A549 treated with RU486 at 1 μM for 4 hours (cell line): Measurements from ENCODE around the gene CYP4F12. TPM values are rescaled to one million over a fixed set of nuclear protein-coding genes. Genes with fewer than 3 reads are reported as not detected.

ENCODE experiments used
- total RNA-seq: library from RNA; stranded (reverse); fragments of 200-300 nt; extraction: Qiagen RNA extraction; gene quantifications from 5 replicates; pipeline ENCODE4 v1.2.3, GENCODE V29; 2022; ENCODE audit warnings: low read depth

Gene CYP4F12, protein sequence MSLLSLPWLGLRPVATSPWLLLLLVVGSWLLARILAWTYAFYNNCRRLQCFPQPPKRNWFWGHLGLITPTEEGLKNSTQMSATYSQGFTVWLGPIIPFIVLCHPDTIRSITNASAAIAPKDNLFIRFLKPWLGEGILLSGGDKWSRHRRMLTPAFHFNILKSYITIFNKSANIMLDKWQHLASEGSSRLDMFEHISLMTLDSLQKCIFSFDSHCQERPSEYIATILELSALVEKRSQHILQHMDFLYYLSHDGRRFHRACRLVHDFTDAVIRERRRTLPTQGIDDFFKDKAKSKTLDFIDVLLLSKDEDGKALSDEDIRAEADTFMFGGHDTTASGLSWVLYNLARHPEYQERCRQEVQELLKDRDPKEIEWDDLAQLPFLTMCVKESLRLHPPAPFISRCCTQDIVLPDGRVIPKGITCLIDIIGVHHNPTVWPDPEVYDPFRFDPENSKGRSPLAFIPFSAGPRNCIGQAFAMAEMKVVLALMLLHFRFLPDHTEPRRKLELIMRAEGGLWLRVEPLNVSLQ
- 1.4 to 2.4 TPM (median 2.1 TPM) in 5 replicates for total RNA-seq

DNA sequence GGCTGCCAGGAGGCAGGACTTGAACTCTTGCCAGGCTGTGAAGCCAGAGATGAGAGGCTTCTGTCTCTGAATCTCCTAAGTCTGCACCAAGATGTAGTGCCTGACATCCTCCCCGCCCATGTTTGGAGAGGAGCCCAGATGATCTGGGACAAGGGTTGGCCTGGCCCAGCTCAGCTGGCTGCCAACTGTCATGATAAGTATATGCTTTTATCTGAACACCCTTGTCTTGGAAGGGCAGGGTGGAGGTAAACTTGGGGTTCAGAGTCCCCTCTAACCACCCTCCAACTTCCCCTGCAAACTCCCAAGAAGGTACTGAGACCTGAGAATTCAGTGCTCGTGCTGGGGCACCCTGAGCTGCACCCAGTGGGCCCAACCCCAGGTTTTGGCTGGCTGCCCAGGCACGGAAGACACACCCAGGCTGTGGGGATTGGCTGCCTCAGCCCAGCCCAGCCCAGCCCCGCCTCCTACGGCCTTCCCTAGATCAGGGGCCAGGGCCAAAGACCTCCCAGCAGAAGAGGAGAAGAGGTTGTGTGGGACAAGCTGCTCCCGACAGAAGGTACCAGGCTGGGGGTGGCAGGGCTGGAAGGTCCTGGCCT lies at the start of gene CYP4F12:
Gene CYP4F12 (plus strand): TSS at position 508 of the 596 bp plus-strand sequence. CDS start 443 bp downstream, outside the sequence.

DNA sequence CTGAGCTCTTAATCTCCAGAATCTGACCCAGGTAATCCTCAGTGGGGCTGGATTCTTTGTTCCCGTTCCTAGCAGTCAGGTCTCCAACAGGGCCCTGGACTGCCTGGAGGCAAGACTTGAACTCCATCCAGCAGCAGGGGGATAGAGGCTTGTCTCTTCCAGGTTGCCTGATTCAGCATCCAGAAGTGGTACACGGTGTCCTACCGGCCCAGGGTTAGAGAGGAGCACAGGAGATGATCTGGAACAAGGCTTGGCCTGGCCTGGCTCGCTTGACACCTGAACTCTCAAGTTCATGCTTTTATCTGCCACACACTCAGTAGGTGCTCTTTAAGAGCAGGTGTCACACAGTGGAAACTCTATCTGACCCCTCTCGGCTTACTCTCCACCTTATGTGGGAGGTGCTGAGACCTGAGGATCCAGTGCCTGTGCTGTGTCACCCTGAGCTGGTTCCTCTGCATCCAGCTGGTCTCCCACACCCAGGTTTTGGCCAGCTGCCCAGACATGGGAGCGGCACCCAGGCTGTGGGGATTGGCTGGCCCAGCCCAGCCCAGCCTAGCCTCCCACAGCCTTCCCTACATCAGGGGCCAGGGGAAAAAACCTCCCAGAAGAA lies 32.5 kb upstream of the CYP4F12 start, which contains the start of gene CYP4F3:
Gene CYP4F3 (plus strand): TSS at position 604 of the 610 bp plus-strand sequence. CDS start 519 bp downstream, outside the sequence.

DNA sequence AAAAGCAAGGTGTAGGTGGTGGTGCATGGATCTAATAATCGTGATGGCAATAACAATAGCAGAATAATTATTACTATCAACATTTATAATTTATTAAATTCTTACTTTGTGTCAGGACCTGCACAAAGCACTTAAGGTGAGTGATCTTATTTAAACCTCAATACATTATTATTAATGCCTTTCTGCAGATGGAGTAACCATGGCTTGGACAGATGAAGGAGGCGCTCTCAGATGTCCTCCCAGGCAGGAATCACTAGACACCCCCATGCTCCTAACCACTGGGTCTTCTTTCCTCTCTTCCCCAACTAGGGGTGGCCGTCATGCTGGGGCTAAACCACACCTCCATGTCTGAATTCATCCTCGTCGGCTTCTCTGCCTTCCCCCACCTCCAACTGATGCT lies 54.8 kb downstream of the CYP4F12 start, which contains the start of gene OR10H2:
Gene OR10H2 (plus strand): TSS at position 301 of the 400 bp plus-strand sequence. CDS start 20 bp downstream, at position 321.

DNA sequence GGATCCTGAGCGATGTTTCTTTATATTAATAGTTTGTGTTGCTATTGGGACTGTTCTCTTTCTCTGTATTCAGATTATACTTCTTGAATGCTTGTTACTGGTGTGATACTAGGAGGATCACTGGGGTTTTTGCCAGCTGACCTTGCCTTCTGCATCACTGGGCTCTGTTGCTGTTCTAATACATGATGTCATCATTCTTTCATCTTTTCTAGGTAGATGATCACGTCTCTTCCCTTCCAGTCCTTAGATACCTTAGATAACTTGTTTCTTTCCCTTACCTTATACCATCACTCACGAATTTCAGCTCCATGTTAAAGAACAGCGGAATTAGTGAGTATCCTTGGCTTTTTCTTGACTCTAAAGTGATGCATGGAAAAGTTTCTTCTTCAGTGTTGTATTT lies 64.8 kb downstream of the CYP4F12 start, which contains the start of gene OR10H3:
Gene OR10H3 (plus strand): TSS at position 264 of the 400 bp plus-strand sequence. CDS start 3,408 bp downstream, outside the sequence.

Other genes starting within 250 kb of the CYP4F12 start
- gene WIZ, start 223.1 kb upstream of the CYP4F12 start, total RNA-seq, result 14.4 to 25.0 TPM (median 20.5 TPM) in 5 replicates
- not detected in 5 replicates for gene RASAL3, start 208.5 kb upstream of the CYP4F12 start, total RNA-seq
- 0.06 TPM in 1 of 5 replicates, not detected in the others for gene PGLYRP2, start 193.6 kb upstream of the CYP4F12 start, total RNA-seq
- 0.08 to 0.22 TPM (median 0.12 TPM) in 4 of 5 replicates, not detected in the other for gene CYP4F22, start 164.6 kb upstream of the CYP4F12 start, total RNA-seq
- gene CYP4F8, start 57.9 kb upstream of the CYP4F12 start, total RNA-seq, result not detected in 5 replicates
- 1.7 to 3.1 TPM (median 2.4 TPM) in 5 replicates for gene CYP4F3, start 32.2 kb upstream of the CYP4F12 start, total RNA-seq
- gene OR10H2, start 54.9 kb downstream of the CYP4F12 start, total RNA-seq, result not detected in 5 replicates
- gene OR10H3, start 64.9 kb downstream of the CYP4F12 start, total RNA-seq, result not detected in 5 replicates
- not detected in 5 replicates for gene OR10H5, start 114.6 kb downstream of the CYP4F12 start, total RNA-seq
- not detected in 5 replicates for gene OR10H1, start 142.6 kb downstream of the CYP4F12 start, total RNA-seq
- 0.10 to 0.43 TPM in 2 of 5 replicates, not detected in the others for gene CYP4F2, start 225.0 kb downstream of the CYP4F12 start, total RNA-seq